ENCODE results near the gene ZSWIM9. TPM values are rescaled to one million over a fixed set of nuclear protein-coding genes. Genes with fewer than 3 reads are reported as not detected.

The ZSWIM9 gene
- total RNA-seq, 4 donors from 2014 or later: 4.2 to 6.1 (median 5.4) TPM

DNA sequence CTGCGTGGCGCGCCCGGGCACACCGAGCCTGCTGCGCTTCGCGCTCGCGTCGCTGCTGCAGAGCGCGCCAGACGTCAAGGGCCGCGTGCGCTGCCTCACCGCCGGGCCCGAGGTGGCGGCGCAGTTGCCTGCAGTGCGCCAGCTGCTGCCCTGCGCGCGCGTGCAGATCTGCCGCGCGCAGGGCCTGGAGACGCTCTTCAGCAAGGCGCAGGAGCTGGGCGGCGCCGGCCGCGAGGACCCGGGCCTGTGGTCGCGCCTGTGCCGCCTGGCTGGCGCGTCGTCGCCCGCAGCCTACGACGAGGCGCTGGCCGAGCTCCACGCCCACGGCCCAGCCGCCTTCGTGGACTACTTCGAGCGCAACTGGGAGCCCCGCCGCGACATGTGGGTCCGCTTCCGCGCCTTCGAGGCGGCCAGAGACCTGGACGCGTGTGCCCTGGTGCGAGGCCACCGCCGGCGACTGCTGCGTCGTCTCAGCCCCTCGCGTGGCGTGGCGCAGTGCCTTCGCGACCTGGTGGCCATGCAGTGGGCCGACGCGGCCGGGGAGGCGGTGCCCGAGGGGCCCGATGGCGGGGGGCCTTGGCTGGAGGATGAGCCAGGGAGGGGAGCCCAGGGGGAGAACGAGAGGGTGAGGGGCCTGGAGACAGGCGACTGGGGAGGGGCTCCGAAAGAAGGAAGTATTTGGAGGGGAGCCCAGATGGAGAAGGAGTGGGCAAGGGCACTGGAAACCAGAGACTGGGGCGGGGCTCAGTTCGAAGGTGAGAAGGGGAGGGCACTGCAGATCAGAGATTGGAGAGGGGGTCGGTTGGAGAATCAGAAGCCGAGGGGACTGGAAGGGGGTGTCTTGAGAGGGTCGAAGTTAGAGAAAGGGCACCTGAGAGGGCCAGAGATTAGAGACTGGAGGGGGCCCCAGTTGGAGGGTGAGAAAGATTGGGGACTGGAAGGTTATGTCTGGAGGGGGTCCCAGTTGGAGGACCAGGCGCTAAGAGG is 24.7 kb downstream of the ZSWIM9 start:
- Histone ChIP-seq H3K36me3 (no peaks in the 10 kb centered on the region), H3K9me3 (no peaks in the 10 kb centered on the region), H3K27me3 (no peaks in the 10 kb centered on the region), H3K4me3 (replicated peaks in 1 of 3) (no peak overlapping the region), H3K27ac (no peak overlapping the region), H3K4me1 (no peaks in the 10 kb centered on the region)
- TF ChIP-seq, protein P1, sequence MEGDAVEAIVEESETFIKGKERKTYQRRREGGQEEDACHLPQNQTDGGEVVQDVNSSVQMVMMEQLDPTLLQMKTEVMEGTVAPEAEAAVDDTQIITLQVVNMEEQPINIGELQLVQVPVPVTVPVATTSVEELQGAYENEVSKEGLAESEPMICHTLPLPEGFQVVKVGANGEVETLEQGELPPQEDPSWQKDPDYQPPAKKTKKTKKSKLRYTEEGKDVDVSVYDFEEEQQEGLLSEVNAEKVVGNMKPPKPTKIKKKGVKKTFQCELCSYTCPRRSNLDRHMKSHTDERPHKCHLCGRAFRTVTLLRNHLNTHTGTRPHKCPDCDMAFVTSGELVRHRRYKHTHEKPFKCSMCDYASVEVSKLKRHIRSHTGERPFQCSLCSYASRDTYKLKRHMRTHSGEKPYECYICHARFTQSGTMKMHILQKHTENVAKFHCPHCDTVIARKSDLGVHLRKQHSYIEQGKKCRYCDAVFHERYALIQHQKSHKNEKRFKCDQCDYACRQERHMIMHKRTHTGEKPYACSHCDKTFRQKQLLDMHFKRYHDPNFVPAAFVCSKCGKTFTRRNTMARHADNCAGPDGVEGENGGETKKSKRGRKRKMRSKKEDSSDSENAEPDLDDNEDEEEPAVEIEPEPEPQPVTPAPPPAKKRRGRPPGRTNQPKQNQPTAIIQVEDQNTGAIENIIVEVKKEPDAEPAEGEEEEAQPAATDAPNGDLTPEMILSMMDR (IDR thresholded peaks at IDR 0.05): no peak
- TF ChIP-seq POLR2A (IDR thresholded peaks at IDR 0.05): peak in 1 of 2 donors; percentile 8
- WGBS, 2 donors: 78 to 82% methylated on average over 37 to 58 of the region's 95 CpGs
- intact Hi-C loops (cut with DNase I): no loop called here
- DNase-seq: no peak

GRCh38 chr19:48196321-48196763 is 25.9 kb downstream of the ZSWIM9 start:
- no peaks in the 10 kb centered on the region for H3K4me1 ChIP-seq
- WGBS, 2 donors: 65 to 70% methylated on average over 15 to 23 of the region's 23 CpGs
- no peak overlapping the region for H3K4me3 ChIP-seq (replicated peaks in 1 of 3)
- no peaks in the 10 kb centered on the region for H3K9me3 ChIP-seq
- H3K36me3 ChIP-seq: no peaks in the 10 kb centered on the region
- no peak for DNase-seq
- TF ChIP-seq, protein P1 (IDR thresholded peaks at IDR 0.05): no peak
- no peak for TF ChIP-seq POLR2A (IDR thresholded peaks at IDR 0.05)
- intact Hi-C loops (cut with DNase I): no loop called here
- no peak overlapping the region for H3K27ac ChIP-seq
- H3K27me3 ChIP-seq: no peaks in the 10 kb centered on the region

GRCh38 chr19:48196933-48197665 is 26.6 kb downstream of the ZSWIM9 start:
- Histone ChIP-seq H3K4me1 (no peaks in the 10 kb centered on the region), H3K4me3 (replicated peaks in 1 of 3) (no peak overlapping the region), H3K9me3 (no peaks in the 10 kb centered on the region), H3K36me3 (no peaks in the 10 kb centered on the region), H3K27me3 (no peaks in the 10 kb centered on the region), H3K27ac (no peak overlapping the region)
- 44 to 57% methylated on average over 13 of the region's 13 CpGs for WGBS, 2 donors
- intact Hi-C loops (cut with DNase I): no loop called here
- DNase-seq: no peak
- TF ChIP-seq, protein P1 (IDR thresholded peaks at IDR 0.05): no peak
- TF ChIP-seq POLR2A (IDR thresholded peaks at IDR 0.05): no peak

- Histone ChIP-seq H3K4me3 (replicated peaks in 1 of 3) (peak overlapping the region; percentile 1 to 52 (median 16)), H3K4me1 (peaks cover 5 to 21% of the 10 kb centered on the region in 2 donors), H3K27ac (peak overlapping the region; percentile 17 to 78 (median 70)), H3K27me3 (no peaks in the 10 kb centered on the region), H3K9me3 (no peaks in the 10 kb centered on the region), H3K36me3 (no peaks in the 10 kb centered on the region)
- intact Hi-C loops (cut with DNase I): loop anchor here (10.0 kb wide), 1 partner anchor 51 kb away; the partner anchor contains the start of gene CARD8
- DNase-seq: no peak
- TF ChIP-seq POLR2A (IDR thresholded peaks at IDR 0.05): no peak
- TF ChIP-seq, protein P1 (IDR thresholded peaks at IDR 0.05): no peak
- WGBS, 2 donors: 11 to 23% methylated on average over 5 of the region's 5 CpGs
These were observed 32.8 kb downstream of the ZSWIM9 start for GRCh38 chr19:48203222-48203793.

Data from thyroid gland (tissue), 4 donors.